ENCODE results near the gene EDIL3.

- TF ChIP-seq POLR2AphosphoS5 (IDR thresholded peaks at IDR 0.05) (no peak), POLR2A (IDR thresholded peaks at IDR 0.05) (no peak), EP300 (IDR thresholded peaks at IDR 0.05) (no peak)
- TF ChIP-seq, protein P1, sequence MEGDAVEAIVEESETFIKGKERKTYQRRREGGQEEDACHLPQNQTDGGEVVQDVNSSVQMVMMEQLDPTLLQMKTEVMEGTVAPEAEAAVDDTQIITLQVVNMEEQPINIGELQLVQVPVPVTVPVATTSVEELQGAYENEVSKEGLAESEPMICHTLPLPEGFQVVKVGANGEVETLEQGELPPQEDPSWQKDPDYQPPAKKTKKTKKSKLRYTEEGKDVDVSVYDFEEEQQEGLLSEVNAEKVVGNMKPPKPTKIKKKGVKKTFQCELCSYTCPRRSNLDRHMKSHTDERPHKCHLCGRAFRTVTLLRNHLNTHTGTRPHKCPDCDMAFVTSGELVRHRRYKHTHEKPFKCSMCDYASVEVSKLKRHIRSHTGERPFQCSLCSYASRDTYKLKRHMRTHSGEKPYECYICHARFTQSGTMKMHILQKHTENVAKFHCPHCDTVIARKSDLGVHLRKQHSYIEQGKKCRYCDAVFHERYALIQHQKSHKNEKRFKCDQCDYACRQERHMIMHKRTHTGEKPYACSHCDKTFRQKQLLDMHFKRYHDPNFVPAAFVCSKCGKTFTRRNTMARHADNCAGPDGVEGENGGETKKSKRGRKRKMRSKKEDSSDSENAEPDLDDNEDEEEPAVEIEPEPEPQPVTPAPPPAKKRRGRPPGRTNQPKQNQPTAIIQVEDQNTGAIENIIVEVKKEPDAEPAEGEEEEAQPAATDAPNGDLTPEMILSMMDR (IDR thresholded peaks at IDR 0.05): no peak
Observed at GRCh38 chr5:84384604-84385575, at the start of gene EDIL3.

All from sigmoid colon (tissue), 4 donors.